ENCODE results near the gene PCDHA13.
A peak's percentile ranks its signal among the peaks of the same experiment; 100 is the strongest.
"Not testable (repeated sequence)": the region's sequence is repeated elsewhere in the genome, so short reads cannot be mapped to it uniquely, and the experiment has no call there.

The PCDHA13 gene

DNA sequence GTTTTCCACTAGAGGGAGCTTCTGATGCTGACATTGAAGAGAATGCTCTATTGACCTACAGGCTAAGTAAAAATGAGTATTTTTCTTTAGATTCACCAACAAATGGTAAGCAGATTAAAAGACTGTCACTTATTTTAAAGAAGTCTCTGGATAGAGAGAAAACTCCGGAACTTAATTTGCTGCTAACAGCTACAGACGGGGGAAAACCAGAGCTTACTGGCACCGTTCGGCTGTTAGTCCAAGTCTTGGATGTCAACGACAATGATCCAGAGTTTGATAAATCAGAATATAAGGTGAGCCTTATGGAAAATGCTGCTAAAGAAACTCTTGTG, 12.4 kb upstream of the PCDHA13 start:
- TF ChIP-seq, protein P1, sequence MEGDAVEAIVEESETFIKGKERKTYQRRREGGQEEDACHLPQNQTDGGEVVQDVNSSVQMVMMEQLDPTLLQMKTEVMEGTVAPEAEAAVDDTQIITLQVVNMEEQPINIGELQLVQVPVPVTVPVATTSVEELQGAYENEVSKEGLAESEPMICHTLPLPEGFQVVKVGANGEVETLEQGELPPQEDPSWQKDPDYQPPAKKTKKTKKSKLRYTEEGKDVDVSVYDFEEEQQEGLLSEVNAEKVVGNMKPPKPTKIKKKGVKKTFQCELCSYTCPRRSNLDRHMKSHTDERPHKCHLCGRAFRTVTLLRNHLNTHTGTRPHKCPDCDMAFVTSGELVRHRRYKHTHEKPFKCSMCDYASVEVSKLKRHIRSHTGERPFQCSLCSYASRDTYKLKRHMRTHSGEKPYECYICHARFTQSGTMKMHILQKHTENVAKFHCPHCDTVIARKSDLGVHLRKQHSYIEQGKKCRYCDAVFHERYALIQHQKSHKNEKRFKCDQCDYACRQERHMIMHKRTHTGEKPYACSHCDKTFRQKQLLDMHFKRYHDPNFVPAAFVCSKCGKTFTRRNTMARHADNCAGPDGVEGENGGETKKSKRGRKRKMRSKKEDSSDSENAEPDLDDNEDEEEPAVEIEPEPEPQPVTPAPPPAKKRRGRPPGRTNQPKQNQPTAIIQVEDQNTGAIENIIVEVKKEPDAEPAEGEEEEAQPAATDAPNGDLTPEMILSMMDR (conservative IDR thresholded peaks at IDR 0.05; ENCODE audit: low read depth, low read length) = peak; percentile 32
- no peak for DNase-seq (ENCODE audit: low read depth)
- no peak overlapping the region for H3K4me3 ChIP-seq (ENCODE audit: low read length)

DNA sequence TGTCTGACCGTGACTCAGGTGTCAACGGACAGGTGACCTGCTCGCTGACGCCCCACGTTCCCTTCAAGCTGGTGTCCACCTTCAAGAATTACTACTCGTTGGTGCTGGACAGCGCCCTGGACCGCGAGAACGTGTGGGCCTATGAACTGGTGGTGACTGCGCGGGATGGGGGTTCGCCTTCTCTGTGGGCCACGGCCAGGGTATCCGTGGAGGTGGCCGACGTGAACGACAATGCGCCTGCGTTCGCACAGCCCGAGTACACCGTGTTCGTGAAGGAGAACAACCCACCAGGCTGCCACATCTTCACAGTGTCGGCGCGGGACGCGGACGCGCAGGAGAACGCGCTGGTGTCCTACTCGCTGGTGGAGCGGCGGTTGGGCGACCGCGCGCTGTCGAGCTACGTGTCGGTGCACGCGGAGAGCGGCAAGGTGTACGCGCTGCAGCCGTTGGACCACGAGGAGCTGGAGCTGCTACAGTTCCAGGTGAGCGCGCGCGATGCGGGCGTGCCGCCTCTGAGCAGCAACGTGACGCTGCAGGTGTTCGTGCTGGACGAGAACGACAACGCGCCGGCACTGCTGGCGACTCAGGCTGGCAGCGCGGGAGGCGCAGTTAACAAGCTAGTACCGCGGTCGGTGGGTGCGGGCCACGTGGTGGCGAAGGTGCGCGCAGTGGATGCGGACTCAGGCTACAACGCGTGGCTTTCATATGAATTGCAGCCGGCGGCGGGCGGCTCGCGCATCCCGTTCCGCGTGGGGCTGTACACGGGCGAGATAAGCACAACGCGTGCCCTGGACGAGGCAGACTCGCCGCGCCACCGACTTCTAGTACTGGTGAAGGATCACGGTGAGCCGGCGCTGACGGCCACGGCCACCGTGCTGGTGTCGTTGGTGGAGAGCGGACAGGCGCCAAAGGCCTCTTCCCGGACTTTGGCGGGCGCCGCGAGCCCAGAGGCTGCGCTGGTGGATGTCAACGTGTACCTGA, 11.4 kb upstream of the PCDHA13 start:
- H3K4me3 ChIP-seq (ENCODE audit: low read length) = no peak overlapping the region
- no peak for DNase-seq (ENCODE audit: low read depth)
- TF ChIP-seq, protein P1 (conservative IDR thresholded peaks at IDR 0.05; ENCODE audit: low read depth, low read length) = no peak

DNA sequence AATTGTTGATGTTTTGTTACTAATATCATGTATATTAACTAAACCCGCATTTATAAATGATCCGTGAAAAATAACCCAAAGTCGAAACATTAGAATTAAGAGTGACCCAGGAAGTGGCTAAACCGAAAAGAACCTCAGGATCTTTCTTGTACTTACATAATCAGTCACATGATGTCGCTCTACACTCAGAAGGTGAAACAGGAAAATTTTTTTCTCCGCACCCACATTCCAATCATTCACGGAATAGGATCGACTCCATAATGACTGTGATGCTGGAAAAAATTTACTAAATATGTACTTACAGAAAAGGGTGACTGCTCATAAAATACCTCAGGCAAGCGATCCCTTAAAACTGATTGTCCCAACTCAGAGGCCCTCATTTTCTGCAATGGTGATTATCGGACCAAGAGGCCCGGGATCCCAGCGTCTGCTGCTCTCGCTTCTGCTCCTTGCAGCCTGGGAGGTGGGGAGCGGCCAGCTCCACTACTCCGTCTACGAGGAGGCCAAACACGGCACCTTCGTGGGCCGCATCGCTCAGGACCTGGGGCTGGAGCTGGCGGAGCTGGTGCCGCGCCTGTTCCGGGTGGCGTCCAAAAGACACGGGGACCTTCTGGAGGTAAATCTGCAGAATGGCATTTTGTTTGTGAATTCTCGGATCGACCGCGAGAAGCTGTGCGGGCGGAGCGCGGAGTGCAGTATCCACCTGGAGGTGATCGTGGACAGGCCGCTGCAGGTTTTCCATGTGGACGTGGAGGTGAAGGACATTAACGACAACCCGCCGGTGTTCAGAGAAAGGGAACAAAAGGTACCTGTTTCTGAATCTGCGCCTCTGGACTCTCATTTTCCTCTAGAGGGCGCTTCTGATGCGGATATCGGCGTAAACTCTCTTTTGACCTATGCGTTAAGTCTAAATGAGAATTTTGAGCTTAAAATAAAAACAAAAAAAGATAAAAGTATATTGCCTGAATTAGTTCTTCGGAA, 6.5 kb upstream of the PCDHA13 start, which contains the start of gene PCDHA12:
Gene PCDHA12 (plus strand): TSS at position 224 of the 981 bp plus-strand sequence. CDS start 165 bp downstream, at position 389.
- H3K4me3 ChIP-seq (ENCODE audit: low read length) = peak within 1 kb of the TSS; percentile 37
- DNase-seq (ENCODE audit: low read depth) = no peak
- TF ChIP-seq, protein P1 (conservative IDR thresholded peaks at IDR 0.05; ENCODE audit: low read depth, low read length) = peak; percentile 23

DNA sequence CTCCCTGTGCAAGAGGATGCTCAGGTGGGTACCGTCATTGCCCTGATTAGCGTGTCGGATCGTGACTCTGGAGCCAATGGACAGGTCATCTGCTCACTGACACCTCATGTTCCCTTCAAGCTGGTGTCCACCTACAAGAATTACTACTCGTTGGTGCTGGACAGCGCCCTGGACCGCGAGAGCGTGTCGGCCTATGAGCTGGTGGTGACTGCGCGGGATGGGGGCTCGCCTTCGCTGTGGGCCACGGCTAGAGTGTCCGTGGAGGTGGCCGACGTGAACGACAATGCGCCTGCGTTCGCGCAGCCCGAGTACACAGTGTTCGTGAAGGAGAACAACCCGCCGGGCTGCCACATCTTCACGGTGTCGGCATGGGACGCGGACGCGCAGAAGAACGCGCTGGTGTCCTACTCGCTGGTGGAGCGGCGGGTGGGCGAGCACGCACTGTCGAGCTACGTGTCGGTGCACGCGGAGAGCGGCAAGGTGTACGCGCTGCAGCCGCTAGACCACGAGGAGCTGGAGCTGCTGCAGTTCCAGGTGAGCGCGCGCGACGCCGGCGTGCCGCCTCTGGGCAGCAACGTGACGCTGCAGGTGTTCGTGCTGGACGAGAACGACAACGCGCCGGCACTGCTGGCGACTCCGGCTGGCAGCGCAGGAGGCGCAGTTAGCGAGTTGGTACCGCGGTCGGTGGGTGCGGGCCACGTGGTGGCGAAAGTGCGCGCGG, 5.2 kb upstream of the PCDHA13 start:
- not testable (repeated sequence) for H3K4me3 ChIP-seq (ENCODE audit: low read length); DNase-seq (ENCODE audit: low read depth)

DNA sequence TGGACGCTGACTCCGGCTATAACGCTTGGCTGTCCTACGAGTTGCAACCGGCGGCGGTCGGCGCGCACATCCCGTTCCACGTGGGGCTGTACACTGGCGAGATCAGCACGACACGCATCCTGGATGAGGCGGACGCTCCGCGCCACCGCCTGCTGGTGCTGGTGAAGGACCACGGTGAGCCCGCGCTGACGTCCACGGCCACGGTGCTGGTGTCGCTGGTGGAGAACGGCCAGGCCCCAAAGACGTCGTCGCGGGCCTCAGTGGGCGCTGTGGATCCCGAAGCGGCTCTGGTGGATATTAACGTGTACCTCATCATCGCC, 4.7 kb upstream of the PCDHA13 start:
- DNase-seq (ENCODE audit: low read depth) = no peak
- H3K4me3 ChIP-seq (ENCODE audit: low read length) = no peak overlapping the region
- TF ChIP-seq, protein P1 (conservative IDR thresholded peaks at IDR 0.05; ENCODE audit: low read depth, low read length) = no peak

DNA sequence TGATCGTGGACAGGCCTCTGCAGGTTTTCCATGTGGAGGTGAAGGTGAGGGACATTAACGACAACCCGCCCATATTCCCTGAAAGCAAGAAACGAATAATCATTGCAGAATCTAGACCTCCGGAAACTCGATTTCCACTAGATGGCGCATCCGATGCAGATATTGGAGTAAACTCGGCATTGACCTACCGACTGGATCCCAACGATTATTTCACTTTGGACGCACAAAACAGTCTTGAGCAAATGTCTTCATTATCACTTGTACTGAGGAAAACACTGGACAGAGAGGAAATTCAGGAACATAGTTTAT, 621 bp downstream of the PCDHA13 start:
- H3K4me3 ChIP-seq (ENCODE audit: low read length) = no peak overlapping the region
- TF ChIP-seq, protein P1 (conservative IDR thresholded peaks at IDR 0.05; ENCODE audit: low read depth, low read length) = no peak
- DNase-seq (ENCODE audit: low read depth) = no peak

DNA sequence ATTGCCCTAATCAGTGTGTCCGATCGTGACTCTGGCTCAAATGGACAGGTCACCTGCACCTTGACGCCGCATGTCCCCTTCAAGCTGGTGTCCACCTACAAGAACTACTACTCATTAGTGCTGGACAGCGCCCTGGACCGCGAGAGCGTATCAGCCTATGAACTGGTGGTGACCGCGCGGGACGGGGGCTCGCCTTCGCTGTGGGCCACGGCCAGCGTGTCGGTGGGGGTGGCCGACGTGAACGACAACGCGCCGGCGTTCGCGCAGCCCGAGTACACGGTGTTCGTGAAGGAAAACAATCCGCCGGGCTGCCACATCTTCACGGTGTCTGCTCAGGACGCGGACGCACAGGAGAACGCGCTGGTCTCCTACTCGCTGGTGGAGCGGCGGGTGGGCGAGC, 1.4 kb downstream of the PCDHA13 start:
- TF ChIP-seq, protein P1 (conservative IDR thresholded peaks at IDR 0.05; ENCODE audit: low read depth, low read length) = no peak

More for the DNA sequence above, 1.4 kb downstream of the PCDHA13 start:
- no peak overlapping the region for H3K4me3 ChIP-seq (ENCODE audit: low read length)
- no peak for DNase-seq (ENCODE audit: low read depth)

Measured in retinal pigment epithelial cell (primary cell).